ENCODE results near the gene ESPNL. TPM values are rescaled to one million over a fixed set of nuclear protein-coding genes. Genes with fewer than 3 reads are reported as not detected.

The ESPNL gene
- total and polyA plus RNA-seq, 9 of the 15 experiments (the other 6 are each of a cell fraction or from before 2014, with no cell fraction given) = 0.03 to 0.09 (median 0.05) TPM; not detected in 3

DNA sequence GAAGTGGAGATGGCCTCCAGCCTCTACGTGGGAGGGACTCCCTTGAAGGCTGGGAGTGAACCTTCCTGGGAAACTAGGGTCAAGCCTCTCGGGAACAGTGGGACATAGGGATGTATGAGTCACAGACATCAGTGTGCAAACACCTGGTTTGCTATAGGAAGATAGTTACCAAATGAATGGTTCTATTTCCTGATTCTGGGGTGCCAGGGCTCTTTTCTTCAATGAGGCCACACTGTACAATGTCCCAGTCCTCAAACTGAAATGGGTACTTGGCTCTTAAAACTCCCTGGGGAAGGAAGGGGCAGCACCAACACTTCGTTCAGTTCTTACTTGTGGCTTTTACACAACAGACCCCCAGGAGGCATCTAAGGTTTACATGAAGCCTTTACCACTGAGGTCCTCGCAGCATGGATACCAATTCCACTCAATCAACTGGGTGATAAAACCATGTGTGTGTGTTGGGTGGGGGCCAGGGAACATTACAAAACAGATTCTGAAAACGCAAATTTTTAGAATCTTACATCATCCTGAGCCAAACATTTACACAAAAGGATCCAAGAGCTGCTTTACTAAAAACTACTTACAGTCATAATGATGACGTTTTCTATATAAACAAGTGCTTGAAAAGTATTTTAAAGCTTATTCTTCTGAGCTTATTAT is 69.0 kb downstream of the ESPNL start (continued):
- TF ChIP-seq ZNF561 (CRISPR knock-in tag; conservative IDR thresholded peaks at IDR 0.05) (no peak), MEF2A (IDR thresholded peaks at IDR 0.05; ENCODE audit: control insufficient read depth, low read depth, low read length) (0 out of 2 replicates have a peak, but pooled peaks have one; percentile 29), MYC (IDR thresholded peaks at IDR 0.05; ENCODE audit: low read depth, low read length) (peak; percentile 64), MYC (CRISPR knock-in tag; IDR thresholded peaks at IDR 0.05; ENCODE audit: borderline replicate concordance, low read depth) (0 out of 2 replicates have a peak, but pooled peaks have one; percentile 20), ZNF445 (CRISPR knock-in tag; IDR thresholded peaks at IDR 0.05; ENCODE audit: low read depth) (no peak)
- TF ChIP-seq, protein P1, sequence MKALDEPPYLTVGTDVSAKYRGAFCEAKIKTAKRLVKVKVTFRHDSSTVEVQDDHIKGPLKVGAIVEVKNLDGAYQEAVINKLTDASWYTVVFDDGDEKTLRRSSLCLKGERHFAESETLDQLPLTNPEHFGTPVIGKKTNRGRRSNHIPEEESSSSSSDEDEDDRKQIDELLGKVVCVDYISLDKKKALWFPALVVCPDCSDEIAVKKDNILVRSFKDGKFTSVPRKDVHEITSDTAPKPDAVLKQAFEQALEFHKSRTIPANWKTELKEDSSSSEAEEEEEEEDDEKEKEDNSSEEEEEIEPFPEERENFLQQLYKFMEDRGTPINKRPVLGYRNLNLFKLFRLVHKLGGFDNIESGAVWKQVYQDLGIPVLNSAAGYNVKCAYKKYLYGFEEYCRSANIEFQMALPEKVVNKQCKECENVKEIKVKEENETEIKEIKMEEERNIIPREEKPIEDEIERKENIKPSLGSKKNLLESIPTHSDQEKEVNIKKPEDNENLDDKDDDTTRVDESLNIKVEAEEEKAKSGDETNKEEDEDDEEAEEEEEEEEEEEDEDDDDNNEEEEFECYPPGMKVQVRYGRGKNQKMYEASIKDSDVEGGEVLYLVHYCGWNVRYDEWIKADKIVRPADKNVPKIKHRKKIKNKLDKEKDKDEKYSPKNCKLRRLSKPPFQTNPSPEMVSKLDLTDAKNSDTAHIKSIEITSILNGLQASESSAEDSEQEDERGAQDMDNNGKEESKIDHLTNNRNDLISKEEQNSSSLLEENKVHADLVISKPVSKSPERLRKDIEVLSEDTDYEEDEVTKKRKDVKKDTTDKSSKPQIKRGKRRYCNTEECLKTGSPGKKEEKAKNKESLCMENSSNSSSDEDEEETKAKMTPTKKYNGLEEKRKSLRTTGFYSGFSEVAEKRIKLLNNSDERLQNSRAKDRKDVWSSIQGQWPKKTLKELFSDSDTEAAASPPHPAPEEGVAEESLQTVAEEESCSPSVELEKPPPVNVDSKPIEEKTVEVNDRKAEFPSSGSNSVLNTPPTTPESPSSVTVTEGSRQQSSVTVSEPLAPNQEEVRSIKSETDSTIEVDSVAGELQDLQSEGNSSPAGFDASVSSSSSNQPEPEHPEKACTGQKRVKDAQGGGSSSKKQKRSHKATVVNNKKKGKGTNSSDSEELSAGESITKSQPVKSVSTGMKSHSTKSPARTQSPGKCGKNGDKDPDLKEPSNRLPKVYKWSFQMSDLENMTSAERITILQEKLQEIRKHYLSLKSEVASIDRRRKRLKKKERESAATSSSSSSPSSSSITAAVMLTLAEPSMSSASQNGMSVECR (CRISPR knock-in tag; IDR thresholded peaks at IDR 0.05) = no peak
- TF ChIP-seq, protein P2, sequence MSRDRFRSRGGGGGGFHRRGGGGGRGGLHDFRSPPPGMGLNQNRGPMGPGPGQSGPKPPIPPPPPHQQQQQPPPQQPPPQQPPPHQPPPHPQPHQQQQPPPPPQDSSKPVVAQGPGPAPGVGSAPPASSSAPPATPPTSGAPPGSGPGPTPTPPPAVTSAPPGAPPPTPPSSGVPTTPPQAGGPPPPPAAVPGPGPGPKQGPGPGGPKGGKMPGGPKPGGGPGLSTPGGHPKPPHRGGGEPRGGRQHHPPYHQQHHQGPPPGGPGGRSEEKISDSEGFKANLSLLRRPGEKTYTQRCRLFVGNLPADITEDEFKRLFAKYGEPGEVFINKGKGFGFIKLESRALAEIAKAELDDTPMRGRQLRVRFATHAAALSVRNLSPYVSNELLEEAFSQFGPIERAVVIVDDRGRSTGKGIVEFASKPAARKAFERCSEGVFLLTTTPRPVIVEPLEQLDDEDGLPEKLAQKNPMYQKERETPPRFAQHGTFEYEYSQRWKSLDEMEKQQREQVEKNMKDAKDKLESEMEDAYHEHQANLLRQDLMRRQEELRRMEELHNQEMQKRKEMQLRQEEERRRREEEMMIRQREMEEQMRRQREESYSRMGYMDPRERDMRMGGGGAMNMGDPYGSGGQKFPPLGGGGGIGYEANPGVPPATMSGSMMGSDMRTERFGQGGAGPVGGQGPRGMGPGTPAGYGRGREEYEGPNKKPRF (IDR thresholded peaks at IDR 0.05; ENCODE audit: low read depth, low read length) = no peak
- TF ChIP-seq, protein P3, sequence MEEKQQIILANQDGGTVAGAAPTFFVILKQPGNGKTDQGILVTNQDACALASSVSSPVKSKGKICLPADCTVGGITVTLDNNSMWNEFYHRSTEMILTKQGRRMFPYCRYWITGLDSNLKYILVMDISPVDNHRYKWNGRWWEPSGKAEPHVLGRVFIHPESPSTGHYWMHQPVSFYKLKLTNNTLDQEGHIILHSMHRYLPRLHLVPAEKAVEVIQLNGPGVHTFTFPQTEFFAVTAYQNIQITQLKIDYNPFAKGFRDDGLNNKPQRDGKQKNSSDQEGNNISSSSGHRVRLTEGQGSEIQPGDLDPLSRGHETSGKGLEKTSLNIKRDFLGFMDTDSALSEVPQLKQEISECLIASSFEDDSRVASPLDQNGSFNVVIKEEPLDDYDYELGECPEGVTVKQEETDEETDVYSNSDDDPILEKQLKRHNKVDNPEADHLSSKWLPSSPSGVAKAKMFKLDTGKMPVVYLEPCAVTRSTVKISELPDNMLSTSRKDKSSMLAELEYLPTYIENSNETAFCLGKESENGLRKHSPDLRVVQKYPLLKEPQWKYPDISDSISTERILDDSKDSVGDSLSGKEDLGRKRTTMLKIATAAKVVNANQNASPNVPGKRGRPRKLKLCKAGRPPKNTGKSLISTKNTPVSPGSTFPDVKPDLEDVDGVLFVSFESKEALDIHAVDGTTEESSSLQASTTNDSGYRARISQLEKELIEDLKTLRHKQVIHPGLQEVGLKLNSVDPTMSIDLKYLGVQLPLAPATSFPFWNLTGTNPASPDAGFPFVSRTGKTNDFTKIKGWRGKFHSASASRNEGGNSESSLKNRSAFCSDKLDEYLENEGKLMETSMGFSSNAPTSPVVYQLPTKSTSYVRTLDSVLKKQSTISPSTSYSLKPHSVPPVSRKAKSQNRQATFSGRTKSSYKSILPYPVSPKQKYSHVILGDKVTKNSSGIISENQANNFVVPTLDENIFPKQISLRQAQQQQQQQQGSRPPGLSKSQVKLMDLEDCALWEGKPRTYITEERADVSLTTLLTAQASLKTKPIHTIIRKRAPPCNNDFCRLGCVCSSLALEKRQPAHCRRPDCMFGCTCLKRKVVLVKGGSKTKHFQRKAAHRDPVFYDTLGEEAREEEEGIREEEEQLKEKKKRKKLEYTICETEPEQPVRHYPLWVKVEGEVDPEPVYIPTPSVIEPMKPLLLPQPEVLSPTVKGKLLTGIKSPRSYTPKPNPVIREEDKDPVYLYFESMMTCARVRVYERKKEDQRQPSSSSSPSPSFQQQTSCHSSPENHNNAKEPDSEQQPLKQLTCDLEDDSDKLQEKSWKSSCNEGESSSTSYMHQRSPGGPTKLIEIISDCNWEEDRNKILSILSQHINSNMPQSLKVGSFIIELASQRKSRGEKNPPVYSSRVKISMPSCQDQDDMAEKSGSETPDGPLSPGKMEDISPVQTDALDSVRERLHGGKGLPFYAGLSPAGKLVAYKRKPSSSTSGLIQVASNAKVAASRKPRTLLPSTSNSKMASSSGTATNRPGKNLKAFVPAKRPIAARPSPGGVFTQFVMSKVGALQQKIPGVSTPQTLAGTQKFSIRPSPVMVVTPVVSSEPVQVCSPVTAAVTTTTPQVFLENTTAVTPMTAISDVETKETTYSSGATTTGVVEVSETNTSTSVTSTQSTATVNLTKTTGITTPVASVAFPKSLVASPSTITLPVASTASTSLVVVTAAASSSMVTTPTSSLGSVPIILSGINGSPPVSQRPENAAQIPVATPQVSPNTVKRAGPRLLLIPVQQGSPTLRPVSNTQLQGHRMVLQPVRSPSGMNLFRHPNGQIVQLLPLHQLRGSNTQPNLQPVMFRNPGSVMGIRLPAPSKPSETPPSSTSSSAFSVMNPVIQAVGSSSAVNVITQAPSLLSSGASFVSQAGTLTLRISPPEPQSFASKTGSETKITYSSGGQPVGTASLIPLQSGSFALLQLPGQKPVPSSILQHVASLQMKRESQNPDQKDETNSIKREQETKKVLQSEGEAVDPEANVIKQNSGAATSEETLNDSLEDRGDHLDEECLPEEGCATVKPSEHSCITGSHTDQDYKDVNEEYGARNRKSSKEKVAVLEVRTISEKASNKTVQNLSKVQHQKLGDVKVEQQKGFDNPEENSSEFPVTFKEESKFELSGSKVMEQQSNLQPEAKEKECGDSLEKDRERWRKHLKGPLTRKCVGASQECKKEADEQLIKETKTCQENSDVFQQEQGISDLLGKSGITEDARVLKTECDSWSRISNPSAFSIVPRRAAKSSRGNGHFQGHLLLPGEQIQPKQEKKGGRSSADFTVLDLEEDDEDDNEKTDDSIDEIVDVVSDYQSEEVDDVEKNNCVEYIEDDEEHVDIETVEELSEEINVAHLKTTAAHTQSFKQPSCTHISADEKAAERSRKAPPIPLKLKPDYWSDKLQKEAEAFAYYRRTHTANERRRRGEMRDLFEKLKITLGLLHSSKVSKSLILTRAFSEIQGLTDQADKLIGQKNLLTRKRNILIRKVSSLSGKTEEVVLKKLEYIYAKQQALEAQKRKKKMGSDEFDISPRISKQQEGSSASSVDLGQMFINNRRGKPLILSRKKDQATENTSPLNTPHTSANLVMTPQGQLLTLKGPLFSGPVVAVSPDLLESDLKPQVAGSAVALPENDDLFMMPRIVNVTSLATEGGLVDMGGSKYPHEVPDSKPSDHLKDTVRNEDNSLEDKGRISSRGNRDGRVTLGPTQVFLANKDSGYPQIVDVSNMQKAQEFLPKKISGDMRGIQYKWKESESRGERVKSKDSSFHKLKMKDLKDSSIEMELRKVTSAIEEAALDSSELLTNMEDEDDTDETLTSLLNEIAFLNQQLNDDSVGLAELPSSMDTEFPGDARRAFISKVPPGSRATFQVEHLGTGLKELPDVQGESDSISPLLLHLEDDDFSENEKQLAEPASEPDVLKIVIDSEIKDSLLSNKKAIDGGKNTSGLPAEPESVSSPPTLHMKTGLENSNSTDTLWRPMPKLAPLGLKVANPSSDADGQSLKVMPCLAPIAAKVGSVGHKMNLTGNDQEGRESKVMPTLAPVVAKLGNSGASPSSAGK (IDR thresholded peaks at IDR 0.05) = peak; percentile 70
